Endothelial cell of umbilical vein (primary cell): ENCODE results near the gene RARA. TPM values are rescaled to one million over a fixed set of nuclear protein-coding genes. Genes with fewer than 3 reads are reported as not detected.

Experiments used
- BruUV-seq: library from RNA; stranded (reverse); fragments of 400-500 nt; replicated peaks from 2 replicates; lab custom pipeline; 2021; lab: Mats Ljungman, UMichigan
- CTCF ChIA-PET: fragments of 300-600, 350-600 bp; sonication (Branson Sonifier 250); formaldehyde crosslinking; loops from one replicate; lab custom pipeline; 2021; ENCODE audit warnings: antibody characterized with exemption, inconsistent platforms; lab: Charles Lee
- POLR2A ChIA-PET: fragments of 300-600, 350-600 bp; sonication (Branson Sonifier 250); formaldehyde crosslinking; loops from one replicate; lab custom pipeline; 2021; ENCODE audit warnings: antibody characterized with exemption, inconsistent platforms; lab: Charles Lee
- DNase-seq: peaks from one replicate; pipeline ENCODE4 v3.0.0-alpha.2; 2011; ENCODE audit warnings: low read depth, low spot score
- FAIRE-seq: peaks from 2 replicates; lab custom pipeline; 2011; peaks lifted over from hg19 to GRCh38; lab: Jason Lieb, UNC
- H2AFZ ChIP-seq: 2 replicates; pipeline ENCODE4 v1.6.0; 2012; ENCODE audit warnings: low read depth, low read length, control low read depth, inconsistent platforms
- H3K27ac ChIP-seq: 2 replicates; pipeline ENCODE4 v1.5.1; 2011; ENCODE audit warnings: low read depth, mild to moderate bottlenecking, control low read depth, low read length, moderate library complexity; ENCODE audit not compliant: insufficient read depth
- H3K27me3 ChIP-seq, 2 experiments: 2 replicates each; pipeline versions ENCODE4 v1.6.0 to v1.6.1; 2011; ENCODE audit warnings: low read length in 2 of 2, mixed read lengths in 1 of 2; ENCODE audit not compliant: control insufficient read depth in 2 of 2, insufficient read depth in 2 of 2
- H3K36me3 ChIP-seq, 2 experiments: 2 replicates in 1 of 2; 3 replicates in 1 of 2; pipeline ENCODE4 v1.5.1; 2011; ENCODE audit warnings: low read length in 2 of 2, mild to moderate bottlenecking in 1 of 2, moderate library complexity in 1 of 2; ENCODE audit not compliant: control insufficient read depth in 2 of 2, insufficient read depth in 2 of 2; ENCODE audit errors: extremely low read depth in 1 of 2
- H3K4me1 ChIP-seq: 3 replicates; pipeline ENCODE4 v1.5.1; 2011; ENCODE audit warnings: mild to moderate bottlenecking, low read length; ENCODE audit not compliant: control insufficient read depth, insufficient read depth; ENCODE audit errors: extremely low read depth
- H3K4me2 ChIP-seq: 2 replicates; pipeline ENCODE4 v1.6.1; 2011; ENCODE audit warnings: low read length, control low read depth, mixed read lengths; ENCODE audit not compliant: insufficient read depth
- H3K4me3 ChIP-seq, 3 experiments: fragments of 200-600 bp in 1 of 3; sonication (generic), shearing (Covaris generic) in 1 of 3; replicated peaks in 1 of 3; 2 replicates each; pipeline ENCODE4 v1.5.1; 2011 to 2016; ENCODE audit warnings: control low read depth in 3 of 3, low read length in 3 of 3, mild to moderate bottlenecking in 2 of 3, inconsistent platforms in 1 of 3, low read depth in 1 of 3, moderate library complexity in 1 of 3; ENCODE audit not compliant: insufficient read depth in 1 of 3
- H3K79me2 ChIP-seq: 2 replicates; pipeline ENCODE4 v1.6.0; 2012; ENCODE audit warnings: low read length, inconsistent platforms; ENCODE audit not compliant: control insufficient read depth, insufficient read depth
- H3K9ac ChIP-seq: replicated peaks from 2 replicates; pipeline ENCODE3; 2011; ENCODE audit warnings: low read length, control low read depth; ENCODE audit not compliant: insufficient read depth; ENCODE audit errors: extremely low read depth
- H3K9me1 ChIP-seq: replicated peaks from 3 replicates; pipeline ENCODE4 v1.6.0; 2011; ENCODE audit warnings: mild to moderate bottlenecking, low read length; ENCODE audit not compliant: control insufficient read depth, insufficient read depth; ENCODE audit errors: extremely low read depth
- H3K9me3 ChIP-seq: replicated peaks from 2 replicates; pipeline ENCODE4 v1.5.1; 2012; ENCODE audit warnings: low read length, inconsistent platforms; ENCODE audit not compliant: control insufficient read depth, insufficient read depth
- H4K20me1 ChIP-seq: replicated peaks from 2 replicates; pipeline ENCODE3; 2011; ENCODE audit warnings: mild to moderate bottlenecking, low read length; ENCODE audit not compliant: control insufficient read depth, insufficient read depth; ENCODE audit errors: extremely low read depth
- FOS ChIP-seq: IDR thresholded peaks from 2 replicates; pipeline ENCODE4 v1.6.1; 2011; ENCODE audit warnings: mild to moderate bottlenecking, low read length, moderate library complexity, borderline replicate concordance; ENCODE audit not compliant: insufficient read depth
- JUN ChIP-seq: IDR thresholded peaks from 2 replicates; pipeline ENCODE4 v1.6.1; 2011; ENCODE audit warnings: borderline replicate concordance, low read depth; ENCODE audit not compliant: insufficient read length, insufficient read depth
- MAX ChIP-seq: IDR thresholded peaks from 2 replicates; pipeline ENCODE4 v1.6.1; 2011; ENCODE audit not compliant: insufficient read depth, insufficient read length
- POLR2A ChIP-seq: IDR thresholded peaks from 2 replicates; pipeline ENCODE4 v1.6.1; 2012; ENCODE audit warnings: low read depth, mild to moderate bottlenecking, control low read depth, low read length
- POLR2AphosphoS5 ChIP-seq: IDR thresholded peaks from 2 replicates; pipeline ENCODE4 v1.6.1; 2012; ENCODE audit warnings: low read depth, mild to moderate bottlenecking, control low read depth, low read length, moderate library complexity; ENCODE audit not compliant: insufficient read depth
- dilution Hi-C: fragments of 300-500 bp; cut with MboI; formaldehyde crosslinking; loops from one replicate; pipeline ENCODE4 v1.15.0; 2019; ENCODE audit warnings: low sequenced_read_pairs; ENCODE audit not compliant: extremely low pct_ligation_motif_present
- intact Hi-C: fragments of 100-400 bp; cut with micrococcal nuclease; formaldehyde crosslinking; loops from one replicate; pipeline ENCODE4 v1.10.0; 2022
- polyA plus RNA-seq, 4 experiments: library from polyadenylated mRNA; depleted of rRNA in 3 of 4; stranded (reverse) in 3 of 4; unstranded in 1 of 4; fragments of >200 nt; gene quantifications; 2 replicates each; pipeline versions ENCODE4 v1.2.1 to v1.2.3, GENCODE V29; 2011 to 2012; ENCODE audit warnings: missing spikeins in 1 of 4
- total RNA-seq: library from RNA; stranded (reverse); gene quantifications from 2 replicates; pipeline ENCODE4 v1.2.3, GENCODE V29; 2021

The RARA gene
- total and polyA plus RNA-seq, 2 donors (not counting 3 experiments of a cell fraction or from before 2014, with no cell fraction given): 11.9 to 37.8 TPM

- Histone ChIP-seq H3K27me3 (no peaks in the 10 kb centered on the region), H3K27ac (peak overlapping the region; percentile 95), H2AFZ (no peak overlapping the region), H3K4me2 (peak overlapping the region; percentile 64), H3K36me3 (no peaks in the 10 kb centered on the region), H3K9me1 (no peaks in the 10 kb centered on the region), H3K9me3 (no peaks in the 10 kb centered on the region), H3K4me3 (peak overlapping the region in 2 of 3 experiments; percentile 9 to 17), H3K4me1 (peaks cover 76% of the 10 kb centered on the region), H4K20me1 (no peaks in the 10 kb centered on the region), H3K9ac (peak overlapping the region; percentile 84), H3K79me2 (peaks cover 78% of the 10 kb centered on the region)
- dilution Hi-C loops (no loop called here), intact Hi-C loops (loop anchor here (1.0 kb wide), 3 partner anchors 8 to 19 kb away; no protein-coding TSS in a partner anchor)
- POLR2A ChIA-PET: interaction anchor here (0.6 kb wide), 1 partner anchor 118 kb away, joined by 8 read pairs; no protein-coding TSS in a partner anchor
- no TSS peak for BruUV-seq
- DNase-seq: peak; percentile 91
- peak; percentile 97 for FAIRE-seq
- TF ChIP-seq POLR2AphosphoS5 (peak; percentile 40), FOS (peak; percentile 47), POLR2A (no peak), JUN (no peak), MAX (peak; percentile 90)
- CTCF ChIA-PET: interaction anchor here (1.0 to 2.7 kb wide), 4 partner anchors 9 to 21 kb away, joined by 3 to 7 read pairs (median 6); no protein-coding TSS in a partner anchor
Measured at GRCh38 chr17:40322358-40323315, 13.7 kb downstream of the RARA start.
